Measurements from ENCODE around the gene LTBP2.

The LTBP2 gene

GRCh38 chr14:74610866-74611649, 979 bp downstream of the LTBP2 start:
- DNase-seq, result peak; percentile 18

- DNase-seq, result no peak
These were observed 1.7 kb downstream of the LTBP2 start for GRCh38 chr14:74610199-74610865.

GRCh38 chr14:74609721-74610120, 2.3 kb downstream of the LTBP2 start:
- no peak for DNase-seq

DNA sequence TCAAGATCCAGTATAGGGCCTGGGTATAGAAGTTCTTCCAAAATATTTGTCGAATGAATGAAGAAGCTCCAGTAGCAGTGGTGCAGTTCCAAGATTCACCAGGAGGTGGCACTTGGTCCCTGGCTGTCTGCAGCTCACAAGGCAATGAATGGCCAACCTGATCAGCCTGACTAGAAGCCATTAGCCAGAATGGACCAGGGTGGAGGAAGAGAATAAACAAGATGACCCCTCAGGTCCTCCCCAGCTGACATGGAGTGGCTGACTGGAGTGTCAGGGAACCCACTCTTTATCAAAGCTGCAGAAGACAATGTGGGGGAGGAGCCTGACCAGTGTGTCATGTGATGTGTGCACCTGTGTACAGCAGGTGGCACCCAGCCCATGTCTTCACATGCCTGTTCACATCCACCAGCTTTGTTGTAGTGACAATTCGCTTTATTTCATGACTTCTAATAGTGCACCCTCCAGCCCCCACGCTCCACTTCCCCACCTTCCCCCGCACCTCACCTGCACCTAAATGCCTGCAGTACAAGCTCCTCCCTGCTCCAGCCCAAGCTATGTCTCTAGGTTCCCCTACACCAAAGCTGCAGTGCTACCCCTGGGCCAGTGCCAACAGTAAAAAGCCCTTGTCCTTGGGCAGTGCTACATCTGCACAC, 3.0 kb downstream of the LTBP2 start:
- DNase-seq, result peak; percentile 92

- no peak for DNase-seq
These were observed 5.3 kb downstream of the LTBP2 start for GRCh38 chr14:74606727-74607126.

- DNase-seq, result no peak
These were observed 6.4 kb downstream of the LTBP2 start for GRCh38 chr14:74605531-74606223.

GRCh38 chr14:74604911-74605310, 7.1 kb downstream of the LTBP2 start:
- DNase-seq, result no peak

DNA sequence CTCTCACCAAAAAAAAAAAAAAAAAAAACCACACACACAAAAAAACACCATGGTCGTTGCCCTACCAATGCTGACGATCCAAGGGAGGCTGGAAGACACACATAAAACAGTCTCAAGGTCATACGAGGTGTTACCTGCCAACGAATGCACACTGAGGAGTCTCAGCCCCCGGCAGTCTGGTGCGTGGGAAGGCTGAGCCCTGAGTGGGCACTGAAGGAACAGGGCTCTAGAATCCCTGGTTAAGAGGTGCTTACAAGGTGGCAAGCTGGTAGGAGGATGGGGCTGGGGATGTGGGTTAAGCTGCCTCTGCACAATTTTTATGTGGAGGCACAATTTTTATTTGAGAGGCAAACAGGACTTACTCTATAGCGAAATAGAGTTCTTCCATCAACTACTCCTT, 7.9 kb downstream of the LTBP2 start:
- DNase-seq, result no peak

GRCh38 chr14:74601982-74602381, 10.1 kb downstream of the LTBP2 start:
- peak; percentile 47 for DNase-seq

DNA sequence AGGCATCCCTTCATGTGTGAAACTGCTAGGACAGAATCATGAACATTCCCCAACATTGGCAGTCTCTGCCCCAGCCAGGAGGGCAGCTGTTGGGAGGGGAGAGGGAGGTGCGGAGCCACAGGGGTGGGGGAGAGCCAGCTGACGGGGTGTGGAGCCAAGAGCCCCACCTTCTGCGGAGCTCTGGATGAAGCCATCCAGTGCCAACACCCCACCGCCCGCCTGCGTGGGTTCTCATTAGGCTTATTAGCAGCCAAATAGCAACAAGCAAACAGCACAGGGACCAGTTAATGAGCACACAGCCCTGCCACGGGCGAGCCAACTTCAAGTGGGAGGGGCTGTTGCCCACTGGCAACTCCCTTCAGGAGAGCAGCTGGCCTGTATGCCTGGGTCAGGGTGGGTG, 12.1 kb downstream of the LTBP2 start:
- DNase-seq, result no peak

DNA sequence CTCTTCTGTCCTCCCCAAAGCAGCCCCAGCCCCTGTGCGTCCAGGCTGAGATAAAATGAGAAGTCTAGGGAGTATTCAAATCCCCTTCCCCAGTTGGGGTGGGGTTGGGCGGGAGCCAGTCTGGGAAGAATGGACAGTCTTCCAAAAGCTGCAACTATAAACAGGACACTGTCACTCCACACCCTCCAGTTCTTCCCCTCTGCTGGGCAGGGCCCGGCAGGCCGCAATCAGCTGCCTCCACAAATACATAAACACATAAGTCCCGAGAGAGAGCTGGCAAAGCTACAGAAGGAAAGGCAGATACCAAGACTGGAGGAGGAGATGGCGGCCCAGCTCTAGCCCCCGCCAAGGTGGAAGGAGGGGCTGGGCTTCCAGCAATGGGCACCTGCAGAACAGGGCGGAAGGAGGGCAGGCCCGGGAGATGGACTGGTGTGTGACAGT, 12.7 kb downstream of the LTBP2 start:
- no peak for DNase-seq

GRCh38 chr14:74596741-74597450, 15.1 kb downstream of the LTBP2 start:
- no peak for DNase-seq

DNA sequence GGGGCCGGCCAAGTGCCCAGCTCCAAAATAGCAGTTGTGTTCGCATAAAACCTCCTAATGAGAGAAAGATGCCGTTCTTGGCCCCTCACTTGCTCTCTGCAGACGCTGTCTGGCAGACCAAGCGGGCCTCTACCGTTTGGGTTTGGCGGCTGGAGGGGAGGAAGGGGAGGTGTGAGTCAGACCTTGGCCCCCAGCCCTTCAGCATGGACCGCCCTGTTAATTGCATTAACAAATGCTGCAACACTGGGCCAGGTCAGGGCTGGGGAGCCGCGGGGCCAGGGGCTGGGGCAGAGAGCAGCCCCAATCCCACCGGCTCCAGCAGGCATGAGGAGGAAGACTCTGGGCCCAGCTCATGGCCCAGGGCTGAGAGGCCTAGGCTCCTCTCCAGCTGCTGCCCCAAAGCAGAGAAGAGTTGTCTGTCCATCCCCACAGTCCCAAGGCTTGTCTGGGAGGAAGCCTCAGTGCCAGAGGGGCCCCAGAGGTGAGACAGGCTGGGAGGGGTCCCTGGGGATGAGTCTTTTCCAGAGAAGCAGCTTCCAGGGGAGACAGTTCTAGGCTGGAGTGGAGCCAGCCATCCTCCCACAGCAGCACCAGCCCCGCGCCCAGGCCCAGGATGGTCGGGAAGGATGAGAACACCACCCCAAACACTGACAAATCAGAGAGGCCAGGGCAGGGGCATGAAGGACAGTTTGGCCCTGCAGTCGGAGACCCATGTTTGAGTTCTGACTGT, 16.9 kb downstream of the LTBP2 start:
- DNase-seq, result no peak

- no peak for DNase-seq
These were observed 17.4 kb downstream of the LTBP2 start for GRCh38 chr14:74594606-74595005.

- DNase-seq, result no peak
These were observed 18.0 kb downstream of the LTBP2 start for GRCh38 chr14:74594029-74594428.

GRCh38 chr14:74593241-74593953, 18.6 kb downstream of the LTBP2 start:
- DNase-seq, result no peak

DNA sequence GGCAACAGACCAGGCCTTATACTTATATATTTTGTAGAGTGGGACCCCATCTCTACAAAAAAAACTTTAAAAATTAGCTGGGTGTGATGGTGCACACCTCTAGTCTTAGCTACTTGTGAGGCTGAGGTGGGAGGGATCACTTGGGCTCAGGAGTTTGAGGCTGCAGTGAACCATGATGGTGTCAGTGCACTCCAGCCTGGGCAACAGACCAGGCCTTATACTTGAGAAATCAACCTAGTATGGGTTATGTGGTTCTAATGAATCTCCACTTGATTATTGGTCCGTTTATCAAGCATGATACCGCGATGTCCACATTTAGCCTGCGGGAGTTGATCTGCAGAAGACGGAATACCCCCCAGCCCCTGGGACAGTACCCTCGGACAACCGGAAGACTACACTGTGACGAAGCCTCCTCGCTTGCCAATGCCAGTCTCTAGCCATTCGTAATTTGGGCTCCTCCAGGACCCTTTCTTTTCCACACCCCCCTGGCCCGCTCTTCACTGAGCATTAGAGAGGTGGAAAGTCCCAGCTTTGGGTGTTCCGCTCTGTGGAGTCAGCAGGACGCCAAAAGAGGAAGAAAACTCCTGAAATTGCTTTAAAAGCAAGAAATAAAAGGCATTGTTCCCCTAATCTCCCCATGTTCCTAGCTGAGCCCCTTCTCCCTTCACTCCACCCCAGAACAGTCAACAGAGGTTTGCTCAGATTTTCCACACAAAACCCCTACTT, 19.4 kb downstream of the LTBP2 start:
- DNase-seq, result no peak

DNA sequence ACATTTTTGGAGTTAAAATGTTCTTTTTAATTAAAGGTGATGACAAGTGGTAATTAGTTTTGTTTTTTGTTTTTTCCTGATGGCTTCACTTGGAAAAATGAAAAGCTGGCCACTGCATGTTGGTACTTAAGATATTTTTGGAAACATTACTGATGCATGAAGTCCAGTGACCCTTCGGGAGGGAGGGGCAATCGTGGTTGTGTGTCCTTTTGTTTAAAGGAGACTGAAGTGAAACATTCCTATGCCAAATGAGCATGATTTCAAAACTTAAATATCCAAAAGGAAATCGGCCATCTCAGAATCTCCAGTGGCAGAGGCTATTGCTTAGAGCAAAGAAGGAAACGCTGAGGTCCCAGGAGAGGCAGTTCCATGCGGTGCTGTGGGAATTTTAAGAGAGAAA, 20.1 kb downstream of the LTBP2 start:
- no peak for DNase-seq

DNA sequence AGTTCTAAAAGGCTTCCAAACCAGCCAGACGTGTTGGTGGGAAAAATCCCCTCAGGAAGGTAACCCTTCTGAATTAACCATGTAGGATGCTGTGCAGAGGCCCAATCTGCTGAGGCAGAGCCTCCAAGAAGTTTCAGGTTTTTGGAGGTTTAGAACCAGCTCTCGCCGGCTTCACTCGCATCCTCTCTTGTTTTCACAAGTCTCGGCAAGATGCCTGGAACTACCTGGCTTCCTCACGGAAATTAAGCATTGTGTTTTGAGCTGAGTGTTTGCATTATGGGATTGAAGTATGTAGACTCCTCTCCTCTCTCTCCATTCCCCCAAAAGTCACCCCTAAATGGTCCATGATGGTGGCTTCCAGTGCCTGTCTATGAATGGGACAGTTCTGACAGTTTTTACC, 20.6 kb downstream of the LTBP2 start:
- no peak for DNase-seq

DNA sequence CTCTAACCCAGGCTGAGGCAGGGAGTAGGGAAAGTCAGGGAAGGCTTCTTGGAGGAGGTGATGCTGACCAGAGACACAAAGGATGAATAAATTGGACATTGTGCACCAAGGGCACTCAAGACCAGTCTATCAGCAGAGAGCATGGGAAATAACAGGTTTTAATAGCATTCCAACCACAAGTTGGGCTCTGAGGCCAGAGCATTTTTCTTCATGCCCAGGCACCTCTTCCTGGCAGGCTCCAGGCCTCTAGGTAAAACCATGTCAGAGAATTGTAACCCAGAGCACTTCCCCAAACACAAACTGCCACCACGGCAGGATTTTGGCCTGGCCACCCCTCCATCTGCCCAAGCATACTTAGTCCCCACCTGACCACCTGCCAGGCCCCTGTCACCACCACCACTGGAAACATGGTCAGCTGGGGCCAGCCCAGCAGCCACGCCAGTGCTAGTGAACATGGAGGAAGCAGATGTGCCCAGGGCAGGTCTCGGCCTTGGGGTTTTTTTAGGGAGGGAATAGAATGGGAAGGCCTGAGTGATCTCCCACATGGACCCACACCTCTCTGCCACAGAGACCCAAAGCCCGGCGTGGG, 22.7 kb downstream of the LTBP2 start:
- DNase-seq, result no peak
